PFSK-1 (cell line): Measurements from ENCODE around the gene TBCD.

Experiments
- POLR2AphosphoS5 ChIP-seq: IDR thresholded peaks from 2 replicates; pipeline ENCODE4 v1.6.1; 2012; ENCODE audit warnings: low read depth, mild to moderate bottlenecking, control low read depth, low read length, moderate library complexity
- TAF1 ChIP-seq: IDR thresholded peaks from 2 replicates; pipeline ENCODE4 v1.6.1; 2012; ENCODE audit warnings: low read length, control low read depth, borderline replicate concordance; ENCODE audit not compliant: insufficient read depth
- TF ChIP-seq, protein P1 (sequence below), 2 experiments: IDR thresholded peaks; 2 replicates each; pipeline versions ENCODE4 v1.6.1 to v1.8.0; 2011 to 2012; ENCODE audit warnings: low read depth in 2 of 2, low read length in 2 of 2, control low read depth in 1 of 2, inconsistent platforms in 1 of 2, mild to moderate bottlenecking in 1 of 2, moderate library complexity in 1 of 2; ENCODE audit not compliant: insufficient read depth in 1 of 2

DNA sequence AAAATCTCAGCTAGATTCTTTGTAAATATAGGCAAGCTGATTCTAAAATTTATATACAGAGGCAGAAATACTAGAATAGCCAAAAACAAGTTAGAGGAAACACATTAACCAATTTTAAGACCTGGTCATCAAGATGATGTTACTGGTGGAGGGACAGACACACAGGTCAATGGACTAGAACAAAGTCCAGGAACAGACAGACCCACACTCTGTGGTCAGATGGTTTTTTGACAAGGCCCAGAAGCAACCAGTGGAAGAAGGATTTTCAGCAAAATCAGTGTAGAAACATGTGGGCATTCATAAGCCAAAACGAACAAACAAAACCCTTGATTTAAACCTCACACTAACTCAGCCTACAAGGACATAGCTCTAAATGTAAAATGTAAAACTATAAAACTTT is 227.9 kb downstream of the TBCD start:
- TF ChIP-seq POLR2AphosphoS5, result no peak
- TF ChIP-seq, protein P1, sequence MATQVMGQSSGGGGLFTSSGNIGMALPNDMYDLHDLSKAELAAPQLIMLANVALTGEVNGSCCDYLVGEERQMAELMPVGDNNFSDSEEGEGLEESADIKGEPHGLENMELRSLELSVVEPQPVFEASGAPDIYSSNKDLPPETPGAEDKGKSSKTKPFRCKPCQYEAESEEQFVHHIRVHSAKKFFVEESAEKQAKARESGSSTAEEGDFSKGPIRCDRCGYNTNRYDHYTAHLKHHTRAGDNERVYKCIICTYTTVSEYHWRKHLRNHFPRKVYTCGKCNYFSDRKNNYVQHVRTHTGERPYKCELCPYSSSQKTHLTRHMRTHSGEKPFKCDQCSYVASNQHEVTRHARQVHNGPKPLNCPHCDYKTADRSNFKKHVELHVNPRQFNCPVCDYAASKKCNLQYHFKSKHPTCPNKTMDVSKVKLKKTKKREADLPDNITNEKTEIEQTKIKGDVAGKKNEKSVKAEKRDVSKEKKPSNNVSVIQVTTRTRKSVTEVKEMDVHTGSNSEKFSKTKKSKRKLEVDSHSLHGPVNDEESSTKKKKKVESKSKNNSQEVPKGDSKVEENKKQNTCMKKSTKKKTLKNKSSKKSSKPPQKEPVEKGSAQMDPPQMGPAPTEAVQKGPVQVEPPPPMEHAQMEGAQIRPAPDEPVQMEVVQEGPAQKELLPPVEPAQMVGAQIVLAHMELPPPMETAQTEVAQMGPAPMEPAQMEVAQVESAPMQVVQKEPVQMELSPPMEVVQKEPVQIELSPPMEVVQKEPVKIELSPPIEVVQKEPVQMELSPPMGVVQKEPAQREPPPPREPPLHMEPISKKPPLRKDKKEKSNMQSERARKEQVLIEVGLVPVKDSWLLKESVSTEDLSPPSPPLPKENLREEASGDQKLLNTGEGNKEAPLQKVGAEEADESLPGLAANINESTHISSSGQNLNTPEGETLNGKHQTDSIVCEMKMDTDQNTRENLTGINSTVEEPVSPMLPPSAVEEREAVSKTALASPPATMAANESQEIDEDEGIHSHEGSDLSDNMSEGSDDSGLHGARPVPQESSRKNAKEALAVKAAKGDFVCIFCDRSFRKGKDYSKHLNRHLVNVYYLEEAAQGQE (IDR thresholded peaks at IDR 0.05; ENCODE audit: insufficient read depth in 1 of 2, low read depth in 2 of 2, low read length in 2 of 2), result no peak
- no peak for TF ChIP-seq TAF1
